Measurements from ENCODE around the gene HNF1A.
"Not testable (repeated sequence)": the region's sequence is repeated elsewhere in the genome, so short reads cannot be mapped to it uniquely, and the experiment has no call there.

Gene HNF1A

DNA sequence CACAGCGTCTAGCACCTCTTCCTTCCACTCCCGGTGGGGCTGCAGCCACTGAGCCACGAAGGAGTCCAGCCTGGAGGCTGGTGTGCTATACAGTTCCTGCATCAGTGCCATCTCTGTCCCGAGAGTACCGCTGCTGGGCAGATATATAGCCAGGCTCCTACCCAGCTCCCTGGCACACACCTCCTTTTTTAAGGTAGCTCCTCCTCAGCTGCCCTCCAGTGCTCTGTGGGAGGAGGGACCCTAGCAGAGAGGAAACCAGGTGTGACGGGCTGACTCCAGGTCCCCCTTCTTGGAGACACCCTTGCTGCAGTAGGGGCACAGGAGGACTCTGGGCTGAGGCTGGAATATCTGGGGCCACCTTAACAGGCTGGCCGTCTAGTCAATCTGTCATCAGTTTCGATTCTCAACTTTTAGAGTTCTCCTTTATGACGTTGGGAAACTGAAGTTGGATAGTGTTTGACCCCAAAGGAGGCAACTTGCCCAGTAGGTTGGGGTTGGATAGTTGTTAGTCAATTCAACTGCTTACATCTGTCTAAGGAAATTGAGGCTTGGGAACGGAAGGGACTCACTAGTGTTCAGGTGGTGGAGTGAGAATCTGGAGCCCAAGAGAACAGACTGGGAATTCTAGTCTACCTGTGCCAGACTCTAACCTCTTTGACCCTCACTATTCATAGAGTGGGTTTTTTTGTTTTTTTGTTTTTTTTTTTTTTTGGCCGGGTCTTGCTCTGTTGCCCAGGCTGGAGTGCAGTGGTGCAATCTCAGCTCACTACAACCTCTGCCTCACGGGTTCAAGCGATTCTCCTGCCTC is 60.7 kb downstream of the HNF1A start, which contains the start of gene OASL:
OASL (minus strand) TSS at position 386 of the 808 bp plus-strand sequence; CDS start at position 111, 275 bp downstream.
- no peak for FAIRE-seq
- DNase-seq (ENCODE audit: insufficient read length, low spot score), result no peak

DNA sequence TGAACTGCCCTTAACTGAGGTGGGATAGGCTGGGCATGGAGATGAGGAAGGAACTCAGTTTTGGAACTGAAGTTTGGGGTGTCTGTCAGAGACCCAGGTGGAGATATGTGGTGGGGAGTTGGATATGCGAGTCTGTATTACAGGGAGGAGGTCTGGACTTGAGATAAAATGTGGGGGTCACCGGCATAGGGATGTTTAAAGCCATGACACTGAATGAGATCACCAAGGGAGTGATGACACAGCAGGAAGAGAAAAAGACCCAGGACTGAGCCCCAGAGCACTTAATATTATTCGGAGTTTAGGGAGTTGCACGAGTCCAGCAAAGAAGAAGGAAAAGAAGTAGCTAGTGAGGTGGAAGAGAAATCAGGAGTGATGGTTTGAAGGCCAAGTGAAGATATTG is 64.7 kb downstream of the HNF1A start:
- DNase-seq (ENCODE audit: insufficient read length, low spot score) (no peak), FAIRE-seq (no peak)

DNA sequence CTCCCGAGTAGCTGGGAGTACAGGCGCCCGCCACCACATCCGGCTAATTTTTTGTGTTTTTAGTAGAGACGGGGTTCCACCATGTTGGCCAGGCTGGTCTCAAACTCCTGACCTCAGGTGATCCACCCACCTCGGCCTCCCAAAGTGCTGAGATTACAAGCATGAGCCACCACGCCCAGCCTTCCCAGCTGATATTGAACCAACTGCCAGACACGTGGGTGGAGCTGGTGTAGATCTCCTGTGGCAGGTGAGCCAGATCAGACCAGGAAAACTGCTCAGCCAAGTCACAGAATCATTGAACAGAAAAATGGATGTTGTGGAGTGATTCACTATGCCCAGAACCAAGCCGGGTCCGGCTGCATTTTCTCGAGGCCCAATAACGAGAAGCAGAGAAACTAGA is 69.1 kb downstream of the HNF1A start:
- not testable (repeated sequence) for FAIRE-seq; DNase-seq (ENCODE audit: insufficient read length, low spot score)

DNA sequence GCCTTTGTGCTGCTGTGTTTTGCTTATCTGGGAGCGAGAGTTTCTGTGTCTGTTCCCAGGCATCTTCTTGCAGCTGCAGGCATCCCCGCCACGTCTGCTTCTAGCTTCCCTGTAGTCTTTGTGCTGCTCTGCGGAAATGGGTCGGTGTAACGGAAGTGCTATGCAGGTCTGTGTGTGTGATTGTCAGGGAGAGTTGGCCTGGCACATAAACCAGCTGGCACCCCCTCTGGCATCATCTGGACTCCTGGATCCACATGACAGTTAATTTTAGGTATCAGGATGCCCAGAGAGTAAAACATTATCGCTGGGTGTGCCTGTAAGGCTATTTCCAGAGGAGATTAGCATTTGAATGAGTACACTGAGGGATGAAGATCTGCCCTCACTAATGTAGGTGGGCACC is 70.1 kb downstream of the HNF1A start:
- DNase-seq (ENCODE audit: insufficient read length, low spot score) (no peak), FAIRE-seq (no peak)

DNA sequence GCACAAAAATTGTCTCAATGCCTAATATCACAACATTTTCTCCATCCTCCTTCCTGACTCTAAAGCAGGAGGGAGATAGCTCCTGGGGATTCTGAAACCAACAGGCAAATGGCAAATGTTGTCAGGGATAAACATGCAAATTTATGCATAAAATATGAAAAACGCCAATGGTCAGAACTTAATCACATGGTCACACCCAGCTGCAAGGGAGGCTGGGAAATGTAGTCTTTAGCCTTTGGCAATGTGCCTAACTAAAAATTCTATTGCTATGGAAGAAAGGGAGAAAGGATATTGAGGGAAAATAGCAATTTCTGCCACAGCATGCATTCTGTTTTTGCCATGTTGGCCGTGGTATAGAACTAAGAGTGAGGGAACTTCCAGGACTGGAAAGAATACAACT is 72.4 kb downstream of the HNF1A start:
- FAIRE-seq, result no peak
- DNase-seq (ENCODE audit: insufficient read length, low spot score), result no peak
